Rectal smooth muscle tissue (tissue), 1 donor: Measurements from ENCODE around the gene SEC24D.

Experiments
- H3K27ac ChIP-seq: one replicate; pipeline ENCODE4 v1.7.0; 2013; ENCODE audit warnings: low read depth, low read length, inconsistent platforms
- H3K27me3 ChIP-seq: one replicate; pipeline ENCODE4 v1.7.0; 2013; ENCODE audit warnings: low read length; ENCODE audit not compliant: control insufficient read depth, insufficient read depth
- H3K36me3 ChIP-seq: one replicate; pipeline ENCODE4 v1.7.0; 2013; ENCODE audit warnings: low read length; ENCODE audit not compliant: control insufficient read depth, insufficient read depth
- H3K4me1 ChIP-seq: one replicate; pipeline ENCODE4 v1.7.0; 2013; ENCODE audit warnings: low read length; ENCODE audit not compliant: control insufficient read depth, insufficient read depth
- H3K4me3 ChIP-seq: one replicate; pipeline ENCODE4 v1.7.0; 2013; ENCODE audit warnings: low read length
- H3K9ac ChIP-seq: one replicate; pipeline ENCODE4 v1.7.0; 2013; ENCODE audit warnings: low read length

The SEC24D gene

DNA sequence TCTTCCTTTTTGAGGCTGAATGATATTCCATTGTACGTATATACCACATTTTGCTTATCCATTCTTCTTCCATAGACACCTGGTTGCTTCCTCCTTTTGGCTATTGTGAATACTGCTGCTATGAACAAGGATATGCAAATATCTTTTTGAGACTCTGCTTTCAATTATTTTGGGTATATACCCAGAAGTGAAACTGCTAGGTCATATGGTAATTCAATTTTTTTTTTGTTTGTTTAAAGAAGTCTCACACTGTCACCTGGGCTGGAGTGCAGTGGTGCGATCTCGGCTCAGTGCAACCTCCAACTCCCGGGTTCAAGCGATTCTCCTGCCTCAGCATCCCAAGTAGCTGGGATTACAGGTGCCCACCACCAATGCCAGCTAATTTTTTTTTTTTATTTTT lies 75.4 kb downstream of the SEC24D start:
- H3K9ac ChIP-seq, result no peak overlapping the region
- H3K36me3 ChIP-seq, result no peaks in the 10 kb centered on the region
- no peaks in the 10 kb centered on the region for H3K27me3 ChIP-seq
- peaks cover 56% of the 10 kb centered on the region for H3K4me1 ChIP-seq
- peak overlapping the region; percentile 83 for H3K27ac ChIP-seq
- no peak overlapping the region for H3K4me3 ChIP-seq

DNA sequence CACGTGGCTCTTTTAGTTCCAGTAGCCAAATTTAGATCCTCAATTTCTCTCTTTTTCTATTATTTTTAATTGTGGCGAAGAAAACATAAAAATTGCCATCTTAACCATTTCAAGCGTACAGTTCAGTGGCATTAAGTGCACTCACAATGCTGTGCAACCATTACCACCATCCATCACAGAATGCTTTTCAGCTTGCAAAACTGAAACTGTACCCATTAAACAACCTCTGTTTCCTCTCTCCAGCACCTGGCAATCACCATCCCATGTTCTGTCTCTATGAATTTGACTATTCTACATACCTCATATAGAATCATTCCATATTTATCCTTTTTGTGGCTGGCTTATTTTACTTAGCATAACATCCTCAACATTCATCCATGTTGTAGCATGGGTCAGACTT lies 75.8 kb downstream of the SEC24D start:
- H3K4me3 ChIP-seq, result no peak overlapping the region
- H3K4me1 ChIP-seq, result peaks cover 53% of the 10 kb centered on the region
- H3K9ac ChIP-seq, result no peak overlapping the region
- H3K27ac ChIP-seq, result peak overlapping the region; percentile 83
- H3K36me3 ChIP-seq, result no peaks in the 10 kb centered on the region
- no peaks in the 10 kb centered on the region for H3K27me3 ChIP-seq

DNA sequence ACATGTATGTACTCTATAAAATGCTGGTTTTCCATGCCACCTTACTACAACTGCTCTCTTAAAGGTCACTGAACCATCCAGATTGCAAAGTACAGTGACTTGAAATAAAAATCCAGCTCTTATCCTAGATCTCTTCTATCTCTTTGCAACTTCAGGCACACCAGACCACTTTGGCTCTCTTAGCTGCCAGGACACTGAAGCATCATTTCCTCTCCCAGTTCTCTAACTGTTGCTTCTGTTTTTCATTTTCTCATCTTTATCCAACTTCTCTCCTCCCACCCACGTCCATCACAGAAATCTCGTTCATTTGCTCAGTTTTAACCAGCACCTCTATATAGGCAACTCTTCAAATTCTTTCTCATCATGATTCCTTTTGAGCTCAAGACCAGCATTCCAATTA lies 76.4 kb downstream of the SEC24D start:
- Histone ChIP-seq H3K27ac (peak overlapping the region; percentile 83), H3K4me3 (no peak overlapping the region), H3K9ac (no peak overlapping the region), H3K36me3 (no peaks in the 10 kb centered on the region), H3K27me3 (no peaks in the 10 kb centered on the region), H3K4me1 (peaks cover 51% of the 10 kb centered on the region)

DNA sequence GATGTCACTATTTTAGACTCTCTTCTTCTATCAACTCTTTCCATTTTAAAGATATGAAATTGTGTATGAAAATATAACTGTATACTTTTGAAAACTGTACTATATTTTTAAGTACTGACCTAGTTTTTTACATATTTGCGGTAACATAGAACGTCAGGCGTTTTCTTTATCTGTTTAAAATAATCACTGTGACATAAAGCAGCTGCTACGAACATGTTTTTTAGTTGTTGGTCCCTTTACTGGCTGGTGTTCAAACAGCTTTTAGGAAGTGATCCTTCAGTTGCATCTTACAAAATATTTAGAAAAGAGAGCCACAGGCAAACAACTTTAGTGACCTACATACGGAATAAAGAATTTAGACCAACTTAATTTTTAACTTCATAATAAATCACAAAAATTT lies 77.6 kb downstream of the SEC24D start:
- Histone ChIP-seq H3K4me1 (peaks cover 59% of the 10 kb centered on the region), H3K27ac (peak overlapping the region; percentile 84), H3K27me3 (no peaks in the 10 kb centered on the region), H3K36me3 (no peaks in the 10 kb centered on the region), H3K9ac (no peak overlapping the region), H3K4me3 (no peak overlapping the region)

DNA sequence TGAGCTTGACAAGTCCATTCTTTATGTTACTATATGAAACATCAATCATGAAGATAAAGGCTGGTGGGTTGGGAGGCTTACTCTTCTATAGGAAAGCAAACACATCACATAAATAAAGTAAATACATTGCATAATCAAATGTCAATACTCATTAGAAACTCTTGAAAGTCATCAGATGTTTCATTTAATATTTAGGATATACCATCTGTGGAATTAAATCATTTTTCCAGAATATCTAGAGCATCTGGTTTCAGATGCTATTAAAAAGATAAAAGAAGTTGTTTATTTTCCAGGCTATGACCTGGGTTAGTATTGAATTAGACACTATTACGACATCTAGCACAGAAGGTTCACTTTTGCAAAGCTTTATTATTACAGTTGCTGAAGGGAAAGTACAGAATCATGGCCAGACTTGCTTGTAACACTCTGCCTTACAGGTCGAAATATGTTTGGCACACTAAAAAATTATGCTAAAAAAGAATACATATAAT lies 78.1 kb downstream of the SEC24D start:
- peaks cover 57% of the 10 kb centered on the region for H3K4me1 ChIP-seq
- H3K36me3 ChIP-seq, result no peaks in the 10 kb centered on the region
- H3K4me3 ChIP-seq, result no peak overlapping the region
- H3K27me3 ChIP-seq, result no peaks in the 10 kb centered on the region
- no peak overlapping the region for H3K9ac ChIP-seq
- H3K27ac ChIP-seq, result peak overlapping the region; percentile 84

DNA sequence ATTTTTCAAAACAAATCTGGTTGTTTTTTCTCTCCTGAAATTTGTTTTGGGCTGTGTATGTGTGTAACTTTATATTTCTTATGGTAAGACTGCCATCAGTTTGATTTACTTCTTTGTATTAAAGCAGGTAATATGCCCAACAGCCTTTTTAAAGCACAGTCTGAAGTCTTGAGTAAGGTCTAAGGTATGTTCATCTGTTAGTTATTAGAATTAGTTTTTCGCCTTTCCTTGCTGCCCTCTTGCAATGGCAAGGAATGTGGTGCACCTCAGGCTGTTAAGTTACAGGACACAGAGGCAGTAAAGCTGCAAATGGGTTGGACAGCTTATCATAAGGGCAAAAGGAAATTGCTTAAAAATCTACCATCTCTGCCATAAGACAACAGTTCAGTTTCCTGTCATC lies 79.0 kb downstream of the SEC24D start:
- Histone ChIP-seq H3K36me3 (no peaks in the 10 kb centered on the region), H3K27ac (peak overlapping the region; percentile 84), H3K4me3 (no peak overlapping the region), H3K9ac (no peak overlapping the region), H3K4me1 (peaks cover 49% of the 10 kb centered on the region), H3K27me3 (no peaks in the 10 kb centered on the region)

DNA sequence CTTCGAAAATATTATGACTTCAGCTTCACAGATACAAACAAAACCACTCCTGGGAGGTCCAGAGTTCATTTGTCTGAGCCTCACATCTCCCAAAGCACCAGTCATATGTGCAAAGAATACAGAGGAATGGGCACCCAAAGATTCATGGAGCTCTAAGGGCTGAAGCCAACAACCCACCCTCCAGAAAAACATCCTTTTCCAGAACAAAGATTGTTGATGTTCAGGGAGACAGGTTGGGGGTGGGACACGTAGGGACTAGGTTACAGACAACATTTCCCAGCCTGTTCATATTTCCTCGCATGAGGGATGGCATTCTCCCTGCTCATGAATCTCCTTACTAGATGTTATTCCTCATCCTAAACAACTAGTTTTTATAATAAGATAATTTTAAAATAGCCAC lies 79.5 kb downstream of the SEC24D start:
- peak overlapping the region; percentile 84 for H3K27ac ChIP-seq
- peaks cover 45% of the 10 kb centered on the region for H3K4me1 ChIP-seq
- no peaks in the 10 kb centered on the region for H3K27me3 ChIP-seq
- H3K9ac ChIP-seq, result no peak overlapping the region
- no peaks in the 10 kb centered on the region for H3K36me3 ChIP-seq
- H3K4me3 ChIP-seq, result no peak overlapping the region

DNA sequence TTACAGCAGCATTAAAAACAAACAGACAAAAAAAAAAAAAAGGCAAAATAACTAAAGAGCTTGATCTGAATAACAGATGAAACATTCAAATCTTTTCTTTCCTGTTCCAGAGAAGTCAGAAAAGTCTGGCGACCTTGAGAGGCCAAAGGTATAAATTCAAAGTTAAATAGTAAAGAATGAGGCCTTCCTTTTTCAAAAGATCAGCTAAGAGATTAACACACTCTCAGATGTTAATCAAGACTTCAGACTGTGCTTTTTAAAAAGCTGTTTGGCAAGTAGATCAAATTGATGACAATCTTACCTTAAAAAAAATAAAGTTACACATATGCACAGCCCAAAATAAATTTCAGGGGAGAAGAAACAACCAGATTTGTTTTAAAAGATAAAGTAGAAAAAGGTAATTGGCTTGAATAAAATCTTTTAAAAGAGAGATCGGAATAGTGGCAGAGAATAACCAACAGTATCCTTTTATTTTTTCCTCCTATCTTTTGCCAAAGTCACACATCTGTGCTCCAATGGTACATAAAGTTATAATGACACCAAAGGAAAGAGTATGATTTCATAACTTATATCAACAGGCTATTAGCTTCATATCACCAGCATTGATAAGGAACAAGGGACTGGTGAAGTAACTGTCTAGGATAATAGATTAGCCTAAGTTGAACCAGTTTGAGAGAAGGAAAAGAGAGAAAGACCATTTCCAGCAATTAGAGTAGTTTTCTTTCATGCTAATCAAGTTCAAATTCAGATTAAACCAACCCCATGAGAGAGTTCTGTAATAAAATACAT lies 80.3 kb downstream of the SEC24D start:
- Histone ChIP-seq H3K4me1 (peaks cover 41% of the 10 kb centered on the region), H3K27ac (peak overlapping the region; percentile 84)

DNA sequence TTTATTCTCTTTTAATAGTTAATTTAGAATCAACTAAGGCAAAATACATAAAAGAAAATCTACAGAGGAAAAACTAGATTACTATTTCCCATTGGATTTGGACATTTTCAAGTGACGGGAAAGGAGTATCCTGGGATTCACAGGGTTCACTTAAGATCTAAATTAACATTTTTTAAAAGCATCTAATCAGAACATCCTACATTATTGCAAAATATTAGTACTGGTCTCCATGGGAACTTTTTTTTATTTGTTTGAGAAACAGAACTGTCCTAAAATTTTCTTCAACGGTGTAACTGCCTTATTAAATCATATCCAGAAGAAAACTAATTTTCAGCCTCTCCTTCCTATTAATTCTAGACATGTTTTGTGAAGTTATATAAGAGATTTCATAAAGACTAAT lies 81.0 kb downstream of the SEC24D start:
- Histone ChIP-seq H3K27me3 (no peaks in the 10 kb centered on the region), H3K9ac (no peak overlapping the region), H3K4me3 (no peak overlapping the region), H3K36me3 (no peaks in the 10 kb centered on the region), H3K27ac (peak overlapping the region; percentile 84), H3K4me1 (peaks cover 47% of the 10 kb centered on the region)

More for the DNA sequence above, 80.3 kb downstream of the SEC24D start:
- H3K27me3 ChIP-seq, result no peaks in the 10 kb centered on the region
- no peak overlapping the region for H3K4me3 ChIP-seq
- H3K36me3 ChIP-seq, result no peaks in the 10 kb centered on the region
- no peak overlapping the region for H3K9ac ChIP-seq

DNA sequence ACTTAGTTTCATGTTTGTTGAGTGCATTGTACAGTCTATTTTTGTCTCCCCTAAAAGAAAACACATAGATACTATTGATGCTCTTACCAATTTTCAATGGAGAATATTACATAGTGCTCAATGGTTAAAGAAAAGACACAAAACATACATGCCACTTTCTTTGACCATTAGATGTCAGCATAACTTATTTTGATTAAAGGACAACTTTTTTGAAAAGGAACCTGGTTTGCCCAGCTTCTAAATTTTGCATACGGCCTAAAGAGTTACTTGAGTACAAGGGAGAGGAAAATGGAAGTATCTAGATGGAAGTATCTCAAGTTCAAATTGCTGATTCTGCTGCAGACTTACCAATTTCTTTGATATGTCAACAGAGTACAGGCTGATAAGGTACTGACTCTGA lies 82.2 kb downstream of the SEC24D start:
- Histone ChIP-seq H3K36me3 (no peaks in the 10 kb centered on the region), H3K27me3 (no peaks in the 10 kb centered on the region), H3K4me3 (no peak overlapping the region), H3K4me1 (peaks cover 47% of the 10 kb centered on the region), H3K27ac (peak overlapping the region; percentile 84), H3K9ac (no peak overlapping the region)

DNA sequence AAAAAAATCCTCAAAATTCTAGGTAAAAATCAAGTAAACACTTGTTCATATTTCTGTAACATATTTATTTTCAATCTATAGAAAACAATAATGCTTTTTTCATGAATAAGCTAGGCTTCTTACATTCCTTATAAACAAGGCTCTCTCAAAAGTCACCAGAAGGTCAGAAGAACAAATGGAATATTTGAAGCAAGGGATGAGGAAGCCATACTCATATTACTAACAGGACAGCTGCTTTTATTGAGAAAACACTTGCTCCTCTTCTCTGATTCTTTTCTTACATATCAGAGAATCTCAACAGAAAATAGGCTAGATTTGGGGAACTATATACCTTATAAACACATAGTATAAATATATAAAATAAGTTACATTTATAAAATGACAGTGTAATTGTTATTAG lies 82.8 kb downstream of the SEC24D start:
- no peaks in the 10 kb centered on the region for H3K27me3 ChIP-seq
- no peak overlapping the region for H3K9ac ChIP-seq
- H3K4me1 ChIP-seq, result peaks cover 47% of the 10 kb centered on the region
- no peak overlapping the region for H3K4me3 ChIP-seq
- H3K36me3 ChIP-seq, result no peaks in the 10 kb centered on the region
- H3K27ac ChIP-seq, result peak overlapping the region; percentile 43

DNA sequence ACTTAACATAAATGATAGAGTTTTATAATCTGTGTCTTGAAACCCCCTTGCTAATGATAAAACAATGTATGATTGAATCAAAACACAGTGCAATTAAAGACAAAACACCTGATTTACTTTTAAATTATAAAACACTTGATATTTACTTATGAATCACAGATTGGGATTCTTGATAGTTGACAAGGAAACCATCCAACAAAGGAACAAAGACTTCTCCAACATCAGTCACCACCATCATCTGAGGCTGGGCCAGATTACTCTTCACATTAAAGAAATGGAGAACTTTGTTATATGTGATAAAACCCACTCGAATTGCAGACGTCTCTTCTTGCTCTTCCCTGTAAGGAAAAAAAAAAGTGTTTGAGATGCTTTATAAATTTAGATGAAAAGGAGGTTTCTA lies 83.4 kb downstream of the SEC24D start:
- Histone ChIP-seq H3K27ac (peak overlapping the region; percentile 43), H3K4me3 (no peak overlapping the region), H3K36me3 (no peaks in the 10 kb centered on the region), H3K4me1 (peaks cover 43% of the 10 kb centered on the region), H3K27me3 (no peaks in the 10 kb centered on the region), H3K9ac (no peak overlapping the region)
